ENCODE data around the gene TEX13C. TPM values are rescaled to one million over a fixed set of nuclear protein-coding genes. Genes with fewer than 3 reads are reported as not detected.
"Not testable (repeated sequence)": the region's sequence is repeated elsewhere in the genome, so short reads cannot be mapped to it uniquely, and the experiment has no call there.

TEX13C gene
- not detected for total RNA-seq

- Histone ChIP-seq H3K4me3 (ENCODE audit: low read length) (no peak within 1 kb of the TSS), H3K9me3 (ENCODE audit: low read depth, low read length) (no peaks in the 10 kb centered on the region), H3K4me1 (ENCODE audit: insufficient read depth, low read length) (no peaks in the 10 kb centered on the region), H3K27me3 (ENCODE audit: insufficient read depth, low read length) (no peaks in the 10 kb centered on the region)
These were observed at the start of gene TEX13C for GRCh38 chrX:125319646-125320521. Gene TEX13C, plus strand, starts transcription at chrX:125319871. Its CDS starts 249 bp downstream, at chrX:125320120.

- Histone ChIP-seq H3K4me1 (ENCODE audit: insufficient read depth, low read length) (no peaks in the 10 kb centered on the region), H3K27me3 (ENCODE audit: insufficient read depth, low read length) (no peaks in the 10 kb centered on the region), H3K4me3 (ENCODE audit: low read length) (no peak overlapping the region), H3K9me3 (ENCODE audit: low read depth, low read length) (no peaks in the 10 kb centered on the region)
These were observed 32.4 kb upstream of the TEX13C start for GRCh38 chrX:125287282-125287681.

GRCh38 chrX:125288343-125288742, 31.3 kb upstream of the TEX13C start:
- Histone ChIP-seq H3K4me3 (ENCODE audit: low read length) (no peak overlapping the region), H3K9me3 (ENCODE audit: low read depth, low read length) (no peaks in the 10 kb centered on the region), H3K27me3 (ENCODE audit: insufficient read depth, low read length) (no peaks in the 10 kb centered on the region), H3K4me1 (ENCODE audit: insufficient read depth, low read length) (no peaks in the 10 kb centered on the region)

- Histone ChIP-seq H3K27me3 (ENCODE audit: insufficient read depth, low read length) (no peaks in the 10 kb centered on the region), H3K4me1 (ENCODE audit: insufficient read depth, low read length) (no peaks in the 10 kb centered on the region), H3K9me3 (ENCODE audit: low read depth, low read length) (no peaks in the 10 kb centered on the region), H3K4me3 (ENCODE audit: low read length) (no peak overlapping the region)
These were observed 30.5 kb upstream of the TEX13C start for GRCh38 chrX:125289209-125289608.

- Histone ChIP-seq H3K27me3 (ENCODE audit: insufficient read depth, low read length) (no peaks in the 10 kb centered on the region), H3K4me1 (ENCODE audit: insufficient read depth, low read length) (no peaks in the 10 kb centered on the region), H3K9me3 (ENCODE audit: low read depth, low read length) (no peaks in the 10 kb centered on the region), H3K4me3 (ENCODE audit: low read length) (no peak overlapping the region)
These were observed 29.8 kb upstream of the TEX13C start for GRCh38 chrX:125289920-125290319.

GRCh38 chrX:125291124-125291523, 28.5 kb upstream of the TEX13C start:
- Histone ChIP-seq H3K4me1 (ENCODE audit: insufficient read depth, low read length) (no peaks in the 10 kb centered on the region), H3K9me3 (ENCODE audit: low read depth, low read length) (no peaks in the 10 kb centered on the region)

GRCh38 chrX:125293850-125294780, 25.6 kb upstream of the TEX13C start:
- Histone ChIP-seq H3K9me3 (ENCODE audit: low read depth, low read length) (no peaks in the 10 kb centered on the region), H3K4me1 (ENCODE audit: insufficient read depth, low read length) (no peaks in the 10 kb centered on the region), H3K27me3 (ENCODE audit: insufficient read depth, low read length) (no peaks in the 10 kb centered on the region), H3K4me3 (ENCODE audit: low read length) (no peak overlapping the region)

More at GRCh38 chrX:125291124-125291523, 28.5 kb upstream of the TEX13C start:
- Histone ChIP-seq H3K27me3 (ENCODE audit: insufficient read depth, low read length) (no peaks in the 10 kb centered on the region), H3K4me3 (ENCODE audit: low read length) (no peak overlapping the region)

- H3K27me3 ChIP-seq (ENCODE audit: insufficient read depth, low read length) = no peaks in the 10 kb centered on the region
- H3K4me1 ChIP-seq (ENCODE audit: insufficient read depth, low read length) = no peaks in the 10 kb centered on the region
- no peak overlapping the region for H3K4me3 ChIP-seq (ENCODE audit: low read length)
- H3K9me3 ChIP-seq (ENCODE audit: low read depth, low read length) = no peaks in the 10 kb centered on the region
These were observed 24.3 kb upstream of the TEX13C start for GRCh38 chrX:125295337-125295736.

- H3K4me3 ChIP-seq (ENCODE audit: low read length) = no peak overlapping the region
- no peaks in the 10 kb centered on the region for H3K27me3 ChIP-seq (ENCODE audit: insufficient read depth, low read length)
- H3K9me3 ChIP-seq (ENCODE audit: low read depth, low read length) = no peaks in the 10 kb centered on the region
- no peaks in the 10 kb centered on the region for H3K4me1 ChIP-seq (ENCODE audit: insufficient read depth, low read length)
These were observed 20.8 kb upstream of the TEX13C start for GRCh38 chrX:125298871-125299270.

- H3K4me1 ChIP-seq (ENCODE audit: insufficient read depth, low read length) = no peaks in the 10 kb centered on the region
- H3K27me3 ChIP-seq (ENCODE audit: insufficient read depth, low read length) = no peaks in the 10 kb centered on the region
- H3K4me3 ChIP-seq (ENCODE audit: low read length) = no peak overlapping the region
- H3K9me3 ChIP-seq (ENCODE audit: low read depth, low read length) = no peaks in the 10 kb centered on the region
These were observed 13.3 kb upstream of the TEX13C start for GRCh38 chrX:125306335-125306866.

GRCh38 chrX:125308653-125309052, 11.0 kb upstream of the TEX13C start:
- Histone ChIP-seq H3K27me3 (ENCODE audit: insufficient read depth, low read length) (no peaks in the 10 kb centered on the region), H3K9me3 (ENCODE audit: low read depth, low read length) (no peaks in the 10 kb centered on the region), H3K4me1 (ENCODE audit: insufficient read depth, low read length) (no peaks in the 10 kb centered on the region), H3K4me3 (ENCODE audit: low read length) (no peak overlapping the region)

- H3K4me3 ChIP-seq (ENCODE audit: low read length); H3K9me3 ChIP-seq (ENCODE audit: low read depth, low read length); H3K27me3 ChIP-seq (ENCODE audit: insufficient read depth, low read length); H3K4me1 ChIP-seq (ENCODE audit: insufficient read depth, low read length): not testable (repeated sequence)
These were observed 505 bp upstream of the TEX13C start for GRCh38 chrX:125319166-125319565.

GRCh38 chrX:125322431-125322830, 2.8 kb downstream of the TEX13C start:
- Histone ChIP-seq H3K4me1 (ENCODE audit: insufficient read depth, low read length) (no peaks in the 10 kb centered on the region), H3K9me3 (ENCODE audit: low read depth, low read length) (no peaks in the 10 kb centered on the region), H3K27me3 (ENCODE audit: insufficient read depth, low read length) (no peaks in the 10 kb centered on the region), H3K4me3 (ENCODE audit: low read length) (no peak overlapping the region)

- Histone ChIP-seq H3K4me3 (ENCODE audit: low read length) (no peak overlapping the region), H3K4me1 (ENCODE audit: insufficient read depth, low read length) (no peaks in the 10 kb centered on the region), H3K9me3 (ENCODE audit: low read depth, low read length) (no peaks in the 10 kb centered on the region)
These were observed 6.9 kb downstream of the TEX13C start for GRCh38 chrX:125326599-125326998.

GRCh38 chrX:125327891-125328290, 8.2 kb downstream of the TEX13C start:
- no peaks in the 10 kb centered on the region for H3K9me3 ChIP-seq (ENCODE audit: low read depth, low read length)
- no peaks in the 10 kb centered on the region for H3K4me1 ChIP-seq (ENCODE audit: insufficient read depth, low read length)
- H3K27me3 ChIP-seq (ENCODE audit: insufficient read depth, low read length) = no peaks in the 10 kb centered on the region
- H3K4me3 ChIP-seq (ENCODE audit: low read length) = no peak overlapping the region

More at GRCh38 chrX:125326599-125326998, 6.9 kb downstream of the TEX13C start:
- H3K27me3 ChIP-seq (ENCODE audit: insufficient read depth, low read length) = no peaks in the 10 kb centered on the region
